Fibroblast of villous mesenchyme (primary cell): ENCODE results near the gene DHRS7. TPM values are rescaled to one million over a fixed set of nuclear protein-coding genes. Genes with fewer than 3 reads are reported as not detected.

Experiments used
- DNase-seq: peaks from one replicate; pipeline ENCODE4 v3.0.0-alpha.2; 2010; ENCODE audit warnings: low read depth
- H3K4me3 ChIP-seq: 2 replicates; pipeline ENCODE4 v1.5.1; 2011; ENCODE audit warnings: low read depth, mild to moderate bottlenecking, low read length
- total RNA-seq: library from RNA; depleted of rRNA; stranded (reverse); fragments of >200 nt; gene quantifications from 2 replicates; pipeline ENCODE4 v1.2.3, GENCODE V29; 2012
- TF ChIP-seq, protein P1 (sequence below): IDR thresholded peaks from 2 replicates; pipeline ENCODE4 v1.5.1; 2012; ENCODE audit warnings: low read depth, mild to moderate bottlenecking, low read length; ENCODE audit not compliant: insufficient read depth

The DHRS7 gene
- total RNA-seq, 1 donor = 72.5 TPM

DNA sequence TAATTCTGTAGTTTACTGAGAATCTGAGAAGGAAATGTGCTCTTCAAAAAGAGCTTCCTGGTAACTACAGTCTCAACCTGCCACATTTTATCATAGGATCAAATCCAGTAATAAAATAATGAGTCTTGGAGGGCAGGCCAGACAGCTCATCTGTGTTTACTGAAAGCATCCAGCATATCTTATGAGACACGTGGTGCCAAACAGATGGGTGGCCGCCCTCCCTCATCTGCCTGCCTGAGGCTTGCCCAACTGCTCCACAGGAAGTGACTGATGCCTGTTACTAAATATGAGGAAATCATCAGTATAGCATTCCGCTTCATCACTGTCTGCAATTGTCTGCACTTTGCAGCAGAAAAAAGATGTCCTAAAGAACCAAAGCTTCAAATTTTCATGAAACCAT lies 13.5 kb downstream of the DHRS7 start:
- H3K4me3 ChIP-seq = no peak overlapping the region
- peak; percentile 97 for DNase-seq
- TF ChIP-seq, protein P1, sequence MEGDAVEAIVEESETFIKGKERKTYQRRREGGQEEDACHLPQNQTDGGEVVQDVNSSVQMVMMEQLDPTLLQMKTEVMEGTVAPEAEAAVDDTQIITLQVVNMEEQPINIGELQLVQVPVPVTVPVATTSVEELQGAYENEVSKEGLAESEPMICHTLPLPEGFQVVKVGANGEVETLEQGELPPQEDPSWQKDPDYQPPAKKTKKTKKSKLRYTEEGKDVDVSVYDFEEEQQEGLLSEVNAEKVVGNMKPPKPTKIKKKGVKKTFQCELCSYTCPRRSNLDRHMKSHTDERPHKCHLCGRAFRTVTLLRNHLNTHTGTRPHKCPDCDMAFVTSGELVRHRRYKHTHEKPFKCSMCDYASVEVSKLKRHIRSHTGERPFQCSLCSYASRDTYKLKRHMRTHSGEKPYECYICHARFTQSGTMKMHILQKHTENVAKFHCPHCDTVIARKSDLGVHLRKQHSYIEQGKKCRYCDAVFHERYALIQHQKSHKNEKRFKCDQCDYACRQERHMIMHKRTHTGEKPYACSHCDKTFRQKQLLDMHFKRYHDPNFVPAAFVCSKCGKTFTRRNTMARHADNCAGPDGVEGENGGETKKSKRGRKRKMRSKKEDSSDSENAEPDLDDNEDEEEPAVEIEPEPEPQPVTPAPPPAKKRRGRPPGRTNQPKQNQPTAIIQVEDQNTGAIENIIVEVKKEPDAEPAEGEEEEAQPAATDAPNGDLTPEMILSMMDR = no peak

DNA sequence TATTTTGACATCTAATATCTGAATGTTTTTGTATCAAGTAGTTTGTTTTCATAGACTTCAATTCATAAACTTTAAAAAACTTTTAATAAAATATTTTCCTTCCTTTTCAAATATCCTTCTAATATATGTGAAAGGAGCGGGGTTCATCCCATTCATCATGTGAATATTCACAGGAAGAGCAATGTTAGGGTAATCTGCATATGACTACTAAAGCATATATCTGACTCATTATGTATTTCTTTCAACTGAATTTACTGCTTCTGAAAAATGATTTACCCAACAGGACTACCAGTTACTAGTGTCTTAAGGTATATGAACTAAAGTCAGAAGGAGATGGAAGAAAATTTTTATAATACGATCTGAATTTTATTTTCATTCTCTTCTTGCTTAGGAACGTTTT lies 30.5 kb downstream of the DHRS7 start:
- no peak overlapping the region for H3K4me3 ChIP-seq
- no peak for DNase-seq
- TF ChIP-seq, protein P1 = no peak

- TF ChIP-seq, protein P1 = no peak
- no peak for DNase-seq
- H3K4me3 ChIP-seq = no peak overlapping the region
These were observed 31.7 kb downstream of the DHRS7 start for GRCh38 chr14:60133487-60133886.

DNA sequence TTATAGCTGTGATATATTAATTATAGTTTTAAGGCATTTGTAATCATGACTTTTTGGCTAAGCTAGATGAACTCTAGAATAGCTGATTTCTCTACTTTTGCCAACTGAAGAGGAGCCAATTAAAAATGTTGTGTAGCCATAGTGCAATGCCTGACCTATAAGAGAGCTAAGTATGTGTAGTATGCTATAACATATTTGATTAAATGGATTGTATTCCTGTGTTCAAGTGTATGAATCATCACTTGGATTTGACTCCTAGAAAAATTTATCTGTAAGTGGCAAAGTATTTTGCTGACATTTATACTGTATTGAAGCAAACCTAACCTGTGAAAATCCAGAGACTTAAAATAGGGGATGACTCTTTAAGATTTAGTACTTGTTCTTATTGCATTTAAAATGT lies 39.3 kb downstream of the DHRS7 start:
- DNase-seq = no peak
- TF ChIP-seq, protein P1 = no peak
- no peak overlapping the region for H3K4me3 ChIP-seq

GRCh38 chr14:60116181-60116580 lies 49.0 kb downstream of the DHRS7 start:
- TF ChIP-seq, protein P1 = no peak
- H3K4me3 ChIP-seq = no peak overlapping the region
- peak; percentile 92 for DNase-seq

DNA sequence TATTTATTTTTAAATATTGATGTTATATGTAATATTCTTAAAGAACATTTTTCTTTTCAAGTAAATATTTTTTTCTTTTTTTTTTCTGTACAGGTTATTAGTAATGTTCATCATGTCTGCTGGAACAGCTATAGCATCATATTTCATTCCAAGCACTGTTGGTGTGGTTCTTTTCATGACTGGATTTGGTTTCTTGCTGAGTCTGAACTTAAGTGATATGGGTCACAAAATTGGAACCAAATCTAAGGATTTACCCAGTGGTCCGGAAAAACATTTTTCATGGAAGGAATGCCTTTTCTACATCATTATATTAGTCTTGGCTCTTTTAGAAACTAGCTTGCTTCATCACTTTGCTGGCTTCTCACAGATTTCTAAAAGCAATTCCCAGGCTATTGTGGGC lies 50.3 kb downstream of the DHRS7 start:
- no peak overlapping the region for H3K4me3 ChIP-seq
- DNase-seq = no peak
- TF ChIP-seq, protein P1 = no peak

DNA sequence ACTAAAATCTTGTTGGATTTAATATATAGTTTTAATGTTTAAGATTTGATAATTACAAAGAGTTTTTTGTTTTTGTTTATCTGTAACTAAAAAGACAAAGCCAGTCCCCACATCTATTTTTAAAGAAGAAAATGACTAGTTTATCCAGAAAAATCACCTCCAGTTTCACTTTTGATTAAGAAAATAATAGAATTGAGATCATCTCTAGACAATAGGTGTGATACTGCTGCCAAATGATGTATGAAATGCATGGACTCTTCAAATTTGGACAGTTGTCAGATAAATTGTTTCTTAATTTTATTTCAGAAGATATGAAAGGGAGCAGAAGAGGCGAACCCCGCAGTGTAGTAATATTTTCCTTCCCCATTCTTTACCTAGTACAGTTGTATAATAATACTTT lies 53.5 kb downstream of the DHRS7 start:
- no peak overlapping the region for H3K4me3 ChIP-seq
- TF ChIP-seq, protein P1 = no peak

More for the DNA sequence above, 53.5 kb downstream of the DHRS7 start:
- no peak for DNase-seq
